Endothelial cell of umbilical vein (primary cell): Measurements from ENCODE around the gene ITSN1. TPM values are rescaled to one million over a fixed set of nuclear protein-coding genes. Genes with fewer than 3 reads are reported as not detected.

ENCODE experiments used
- BruUV-seq: library from RNA; stranded (reverse); fragments of 400-500 nt; replicated peaks from 2 replicates; lab custom pipeline; 2021; lab: Mats Ljungman, UMichigan
- CTCF ChIA-PET: fragments of 300-600, 350-600 bp; sonication (Branson Sonifier 250); formaldehyde crosslinking; loops from one replicate; lab custom pipeline; 2021; ENCODE audit warnings: antibody characterized with exemption, inconsistent platforms; lab: Charles Lee
- POLR2A ChIA-PET: fragments of 300-600, 350-600 bp; sonication (Branson Sonifier 250); formaldehyde crosslinking; loops from one replicate; lab custom pipeline; 2021; ENCODE audit warnings: antibody characterized with exemption, inconsistent platforms; lab: Charles Lee
- DNase-seq: peaks from one replicate; pipeline ENCODE4 v3.0.0-alpha.2; 2011; ENCODE audit warnings: low read depth, low spot score
- FAIRE-seq: peaks from 2 replicates; lab custom pipeline; 2011; peaks lifted over from hg19 to GRCh38; lab: Jason Lieb, UNC
- H2AFZ ChIP-seq: 2 replicates; pipeline ENCODE4 v1.6.0; 2012; ENCODE audit warnings: low read depth, low read length, control low read depth, inconsistent platforms
- H3K27ac ChIP-seq: 2 replicates; pipeline ENCODE4 v1.5.1; 2011; ENCODE audit warnings: low read depth, mild to moderate bottlenecking, control low read depth, low read length, moderate library complexity; ENCODE audit not compliant: insufficient read depth
- H3K27me3 ChIP-seq, 2 experiments: 2 replicates each; pipeline versions ENCODE4 v1.6.0 to v1.6.1; 2011; ENCODE audit warnings: low read length in 2 of 2, mixed read lengths in 1 of 2; ENCODE audit not compliant: control insufficient read depth in 2 of 2, insufficient read depth in 2 of 2
- H3K36me3 ChIP-seq, 2 experiments: 2 replicates in 1 of 2; 3 replicates in 1 of 2; pipeline ENCODE4 v1.5.1; 2011; ENCODE audit warnings: low read length in 2 of 2, mild to moderate bottlenecking in 1 of 2, moderate library complexity in 1 of 2; ENCODE audit not compliant: control insufficient read depth in 2 of 2, insufficient read depth in 2 of 2; ENCODE audit errors: extremely low read depth in 1 of 2
- H3K4me1 ChIP-seq: 3 replicates; pipeline ENCODE4 v1.5.1; 2011; ENCODE audit warnings: mild to moderate bottlenecking, low read length; ENCODE audit not compliant: control insufficient read depth, insufficient read depth; ENCODE audit errors: extremely low read depth
- H3K4me2 ChIP-seq: 2 replicates; pipeline ENCODE4 v1.6.1; 2011; ENCODE audit warnings: low read length, control low read depth, mixed read lengths; ENCODE audit not compliant: insufficient read depth
- H3K4me3 ChIP-seq, 3 experiments: fragments of 200-600 bp in 1 of 3; sonication (generic), shearing (Covaris generic) in 1 of 3; replicated peaks in 1 of 3; 2 replicates each; pipeline ENCODE4 v1.5.1; 2011 to 2016; ENCODE audit warnings: control low read depth in 3 of 3, low read length in 3 of 3, mild to moderate bottlenecking in 2 of 3, inconsistent platforms in 1 of 3, low read depth in 1 of 3, moderate library complexity in 1 of 3; ENCODE audit not compliant: insufficient read depth in 1 of 3
- H3K79me2 ChIP-seq: 2 replicates; pipeline ENCODE4 v1.6.0; 2012; ENCODE audit warnings: low read length, inconsistent platforms; ENCODE audit not compliant: control insufficient read depth, insufficient read depth
- H3K9ac ChIP-seq: replicated peaks from 2 replicates; pipeline ENCODE3; 2011; ENCODE audit warnings: low read length, control low read depth; ENCODE audit not compliant: insufficient read depth; ENCODE audit errors: extremely low read depth
- H3K9me1 ChIP-seq: replicated peaks from 3 replicates; pipeline ENCODE4 v1.6.0; 2011; ENCODE audit warnings: mild to moderate bottlenecking, low read length; ENCODE audit not compliant: control insufficient read depth, insufficient read depth; ENCODE audit errors: extremely low read depth
- H3K9me3 ChIP-seq: replicated peaks from 2 replicates; pipeline ENCODE4 v1.5.1; 2012; ENCODE audit warnings: low read length, inconsistent platforms; ENCODE audit not compliant: control insufficient read depth, insufficient read depth
- H4K20me1 ChIP-seq: replicated peaks from 2 replicates; pipeline ENCODE3; 2011; ENCODE audit warnings: mild to moderate bottlenecking, low read length; ENCODE audit not compliant: control insufficient read depth, insufficient read depth; ENCODE audit errors: extremely low read depth
- CTCF ChIP-seq, 2 donors: IDR thresholded peaks; 1 replicate in 1 of 2; 2 replicates in 1 of 2; pipeline ENCODE4 v1.5.1; 2011; ENCODE audit warnings: low read length in 2 of 2, mild to moderate bottlenecking in 2 of 2, moderate library complexity in 2 of 2, control low read depth in 1 of 2, inconsistent platforms in 1 of 2, low read depth in 1 of 2; ENCODE audit not compliant: insufficient read depth in 1 of 2; ENCODE audit errors: extremely low read depth in 1 of 2
- EZH2 ChIP-seq: IDR thresholded peaks from 2 replicates; pipeline ENCODE4 v1.6.1; 2012; ENCODE audit warnings: borderline replicate concordance, low read depth, mild to moderate bottlenecking, moderate library complexity, low read length, inconsistent platforms; ENCODE audit not compliant: severe bottlenecking
- FOS ChIP-seq: IDR thresholded peaks from 2 replicates; pipeline ENCODE4 v1.6.1; 2011; ENCODE audit warnings: mild to moderate bottlenecking, low read length, moderate library complexity, borderline replicate concordance; ENCODE audit not compliant: insufficient read depth
- GATA2 ChIP-seq: IDR thresholded peaks from 2 replicates; pipeline ENCODE4 v1.7.0; 2011; ENCODE audit warnings: low read depth, mild to moderate bottlenecking, moderate library complexity, mixed read lengths, low read length; ENCODE audit not compliant: insufficient read length, insufficient read depth
- JUN ChIP-seq: IDR thresholded peaks from 2 replicates; pipeline ENCODE4 v1.6.1; 2011; ENCODE audit warnings: borderline replicate concordance, low read depth; ENCODE audit not compliant: insufficient read length, insufficient read depth
- MAX ChIP-seq: IDR thresholded peaks from 2 replicates; pipeline ENCODE4 v1.6.1; 2011; ENCODE audit not compliant: insufficient read depth, insufficient read length
- MYC ChIP-seq: IDR thresholded peaks from one replicate; pipeline ENCODE4 v1.6.1; 2011; ENCODE audit warnings: mild to moderate bottlenecking, low read depth, low read length
- POLR2A ChIP-seq: IDR thresholded peaks from 2 replicates; pipeline ENCODE4 v1.6.1; 2012; ENCODE audit warnings: low read depth, mild to moderate bottlenecking, control low read depth, low read length
- POLR2AphosphoS5 ChIP-seq: IDR thresholded peaks from 2 replicates; pipeline ENCODE4 v1.6.1; 2012; ENCODE audit warnings: low read depth, mild to moderate bottlenecking, control low read depth, low read length, moderate library complexity; ENCODE audit not compliant: insufficient read depth
- dilution Hi-C: fragments of 300-500 bp; cut with MboI; formaldehyde crosslinking; loops from one replicate; pipeline ENCODE4 v1.15.0; 2019; ENCODE audit warnings: low sequenced_read_pairs; ENCODE audit not compliant: extremely low pct_ligation_motif_present
- intact Hi-C: fragments of 100-400 bp; cut with micrococcal nuclease; formaldehyde crosslinking; loops from one replicate; pipeline ENCODE4 v1.10.0; 2022
- polyA plus RNA-seq, 4 experiments: library from polyadenylated mRNA; depleted of rRNA in 3 of 4; stranded (reverse) in 3 of 4; unstranded in 1 of 4; fragments of >200 nt; gene quantifications; 2 replicates each; pipeline versions ENCODE4 v1.2.1 to v1.2.3, GENCODE V29; 2011 to 2012; ENCODE audit warnings: missing spikeins in 1 of 4
- total RNA-seq: library from RNA; stranded (reverse); gene quantifications from 2 replicates; pipeline ENCODE4 v1.2.3, GENCODE V29; 2021

Gene ITSN1
- total and polyA plus RNA-seq, 2 donors (not counting 3 experiments of a cell fraction or from before 2014, with no cell fraction given): 72.2 to 86.8 TPM

GRCh38 chr21:33855190-33855589 is 212.9 kb downstream of the ITSN1 start:
- dilution Hi-C loops: no loop called here
- POLR2A ChIA-PET: no interaction called here
- CTCF ChIA-PET: interaction anchor here (1.2 to 1.5 kb wide), 2 partner anchors 10 to 40 kb away, joined by 4 to 6 read pairs; no protein-coding TSS in a partner anchor

More at GRCh38 chr21:33855190-33855589, 212.9 kb downstream of the ITSN1 start:
- no peaks in the 10 kb centered on the region for H3K9me3 ChIP-seq
- TF ChIP-seq MAX: no peak
- TF ChIP-seq EZH2: no peak
- no peak for TF ChIP-seq POLR2A
- no peak for TF ChIP-seq FOS
- no peak for TF ChIP-seq GATA2
- TF ChIP-seq MYC: no peak
- TF ChIP-seq CTCF (IDR thresholded peaks at IDR 0.05; ENCODE audit: extremely low read depth in 1 of 2, insufficient read depth in 1 of 2, low read depth in 1 of 2, low read length in 2 of 2): no peak
- TF ChIP-seq JUN: no peak
- no peak for TF ChIP-seq POLR2AphosphoS5
- no peak overlapping the region for H3K4me2 ChIP-seq
- H3K4me3 ChIP-seq: no peak overlapping the region
- H3K36me3 ChIP-seq: no peaks in the 10 kb centered on the region
- no peaks in the 10 kb centered on the region for H3K79me2 ChIP-seq
- H2AFZ ChIP-seq: no peak overlapping the region
- H3K9ac ChIP-seq: no peak overlapping the region
- no peak overlapping the region for H3K27ac ChIP-seq
- intact Hi-C loops: no loop called here
- peaks cover 4% of the 10 kb centered on the region for H3K4me1 ChIP-seq
- FAIRE-seq (no peak), DNase-seq (no peak)
- BruUV-seq: no TSS peak
- no peaks in the 10 kb centered on the region for H4K20me1 ChIP-seq
- no peaks in the 10 kb centered on the region for H3K9me1 ChIP-seq
- no peaks in the 10 kb centered on the region for H3K27me3 ChIP-seq
